Measurements from ENCODE around the gene MTCH2. TPM values are rescaled to one million over a fixed set of nuclear protein-coding genes. Genes with fewer than 3 reads are reported as not detected.

Gene MTCH2
- total and polyA plus RNA-seq, 7 donors = 75.2 to 152 (median 107) TPM

DNA sequence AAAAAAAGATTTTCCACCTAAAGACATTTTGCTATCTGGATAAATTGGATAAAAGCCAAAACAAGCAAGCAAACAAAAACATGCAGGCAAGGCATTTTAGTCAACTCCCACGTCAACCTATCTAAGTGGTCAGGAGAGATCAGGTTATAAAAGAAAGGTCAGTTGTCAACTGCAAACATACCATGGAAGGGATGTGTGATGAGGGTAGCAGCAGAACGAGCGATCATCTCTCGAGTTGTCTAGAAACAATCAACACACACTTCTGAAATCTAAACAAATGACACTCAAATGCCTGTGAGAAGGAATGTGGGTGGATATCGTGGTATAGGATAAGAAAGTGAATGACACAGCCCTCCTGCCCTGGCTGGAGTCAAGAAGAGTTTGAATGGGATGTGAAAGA is 10.9 kb downstream of the MTCH2 start:
- intact Hi-C loops (cut with DNase I) = no loop called here
- Histone ChIP-seq H3K27ac (no peak overlapping the region), H3K4me3 (no peak overlapping the region), H3K9me3 (no peaks in the 10 kb centered on the region), H3K27me3 (ENCODE audit: insufficient read depth in 3 of 3, low read length in 2 of 3) (no peaks in the 10 kb centered on the region), H3K4me1 (no peaks in the 10 kb centered on the region), H3K36me3 (ENCODE audit: insufficient read depth in 1 of 2, low read depth in 1 of 2) (peaks cover 18 to 99% of the 10 kb centered on the region in 2 donors)
- ATAC-seq (no peak), DNase-seq (no peak)
- TF ChIP-seq, protein P1, sequence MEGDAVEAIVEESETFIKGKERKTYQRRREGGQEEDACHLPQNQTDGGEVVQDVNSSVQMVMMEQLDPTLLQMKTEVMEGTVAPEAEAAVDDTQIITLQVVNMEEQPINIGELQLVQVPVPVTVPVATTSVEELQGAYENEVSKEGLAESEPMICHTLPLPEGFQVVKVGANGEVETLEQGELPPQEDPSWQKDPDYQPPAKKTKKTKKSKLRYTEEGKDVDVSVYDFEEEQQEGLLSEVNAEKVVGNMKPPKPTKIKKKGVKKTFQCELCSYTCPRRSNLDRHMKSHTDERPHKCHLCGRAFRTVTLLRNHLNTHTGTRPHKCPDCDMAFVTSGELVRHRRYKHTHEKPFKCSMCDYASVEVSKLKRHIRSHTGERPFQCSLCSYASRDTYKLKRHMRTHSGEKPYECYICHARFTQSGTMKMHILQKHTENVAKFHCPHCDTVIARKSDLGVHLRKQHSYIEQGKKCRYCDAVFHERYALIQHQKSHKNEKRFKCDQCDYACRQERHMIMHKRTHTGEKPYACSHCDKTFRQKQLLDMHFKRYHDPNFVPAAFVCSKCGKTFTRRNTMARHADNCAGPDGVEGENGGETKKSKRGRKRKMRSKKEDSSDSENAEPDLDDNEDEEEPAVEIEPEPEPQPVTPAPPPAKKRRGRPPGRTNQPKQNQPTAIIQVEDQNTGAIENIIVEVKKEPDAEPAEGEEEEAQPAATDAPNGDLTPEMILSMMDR (IDR thresholded peaks at IDR 0.05) = no peak
- WGBS, 3 donors = 76 to 84% (median 83%) methylated on average over 5 of the region's 5 CpGs

DNA sequence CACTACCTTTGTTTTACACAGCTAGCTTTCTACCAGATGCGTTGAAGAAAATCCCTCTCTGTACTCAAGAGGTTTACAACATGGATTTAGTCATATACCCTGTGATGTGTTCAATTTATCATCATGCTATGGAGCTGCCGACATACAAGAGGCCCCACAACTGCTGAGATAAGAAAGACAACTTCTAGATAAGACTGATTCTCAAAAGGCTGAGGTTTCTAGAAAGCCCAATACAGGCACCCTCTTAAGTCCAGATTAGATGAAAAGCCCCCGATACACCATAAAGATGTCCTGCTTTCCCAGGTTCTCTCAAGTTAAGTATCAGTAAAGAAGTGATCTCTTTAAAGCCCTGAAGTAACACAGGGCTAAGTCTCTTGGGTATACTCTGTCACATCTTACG is 14.3 kb downstream of the MTCH2 start:
- H3K27me3 ChIP-seq (ENCODE audit: insufficient read depth in 3 of 3, low read length in 2 of 3) = no peaks in the 10 kb centered on the region
- H3K36me3 ChIP-seq (ENCODE audit: insufficient read depth in 1 of 2, low read depth in 1 of 2) = peaks cover 21 to 100% of the 10 kb centered on the region in 2 donors
- intact Hi-C loops (cut with DNase I) = loop anchor here in 1 of 2 donors (5.0 kb wide), 1 partner anchor 104 kb away; no protein-coding TSS in a partner anchor
- DNase-seq (no peak), ATAC-seq (no peak)
- no peak overlapping the region for H3K27ac ChIP-seq
- TF ChIP-seq, protein P1 (IDR thresholded peaks at IDR 0.05) = no peak
- 94 to 96% (median 94%) methylated on average over 4 of the region's 4 CpGs for WGBS, 3 donors
- no peak overlapping the region for H3K4me3 ChIP-seq
- H3K9me3 ChIP-seq = no peaks in the 10 kb centered on the region
- H3K4me1 ChIP-seq = no peaks in the 10 kb centered on the region

DNA sequence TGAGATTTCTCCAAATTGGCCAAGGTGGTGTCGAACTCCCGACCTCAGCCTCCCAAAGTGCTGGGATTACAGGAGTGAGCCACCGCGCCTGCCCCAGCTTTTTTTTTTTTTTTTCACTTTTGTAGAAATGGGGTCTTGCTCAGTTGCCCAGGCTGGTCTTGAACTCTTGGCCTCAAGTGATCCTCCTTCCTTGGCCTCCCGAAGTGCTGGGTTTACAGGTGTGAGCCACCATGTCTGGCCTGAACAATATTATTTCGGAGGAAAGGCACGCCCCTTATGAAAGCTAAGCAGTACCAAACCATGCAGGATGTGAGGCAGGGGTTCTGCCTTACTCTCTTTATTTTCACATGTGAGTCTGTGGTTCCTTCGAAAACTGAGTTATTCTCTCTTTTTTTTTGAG is 16.1 kb downstream of the MTCH2 start:
- TF ChIP-seq, protein P1 (IDR thresholded peaks at IDR 0.05) = no peak
- WGBS, 3 donors = 96 to 99% (median 97%) methylated on average over 8 of the region's 8 CpGs
- Histone ChIP-seq H3K27me3 (ENCODE audit: insufficient read depth in 3 of 3, low read length in 2 of 3) (no peaks in the 10 kb centered on the region), H3K27ac (no peak overlapping the region), H3K36me3 (ENCODE audit: insufficient read depth in 1 of 2, low read depth in 1 of 2) (peaks cover 17 to 100% of the 10 kb centered on the region in 2 donors), H3K4me3 (no peak overlapping the region), H3K4me1 (no peaks in the 10 kb centered on the region), H3K9me3 (no peaks in the 10 kb centered on the region)
- ATAC-seq (no peak), DNase-seq (no peak)
- intact Hi-C loops (cut with DNase I) = loop anchor here in 1 of 2 donors (5.0 kb wide), 1 partner anchor 106 kb away; no protein-coding TSS in a partner anchor

DNA sequence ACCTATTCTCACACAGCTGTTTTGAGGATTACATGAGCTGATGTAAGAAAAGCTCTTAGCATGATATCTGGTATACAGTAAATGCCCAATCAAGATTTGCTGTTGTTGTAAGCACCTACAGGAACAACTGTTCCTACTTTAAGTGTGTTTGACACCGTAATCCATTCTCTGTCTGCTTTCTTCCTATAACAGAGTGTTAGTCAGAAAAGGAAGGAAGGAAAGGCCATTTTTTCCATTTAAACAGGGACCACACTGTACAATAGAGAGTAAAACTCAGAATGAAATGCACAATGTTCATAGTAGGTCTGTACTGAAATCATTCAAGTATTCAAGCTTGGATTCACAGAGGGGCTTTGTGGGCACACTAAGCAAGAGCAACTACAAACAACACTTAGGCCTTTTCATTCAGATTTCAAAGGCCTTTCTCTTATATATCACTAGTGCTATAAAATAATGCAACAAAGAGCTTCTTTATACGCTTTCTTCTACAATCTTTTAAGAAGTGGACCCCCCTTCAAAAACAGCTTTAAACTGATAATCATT is 21.5 kb downstream of the MTCH2 start:
- H3K36me3 ChIP-seq (ENCODE audit: insufficient read depth in 1 of 2, low read depth in 1 of 2) = peaks cover 8 to 100% of the 10 kb centered on the region in 2 donors

More for the DNA sequence above, 21.5 kb downstream of the MTCH2 start:
- WGBS, 3 donors = 80 to 89% (median 84%) methylated on average over 2 of the region's 2 CpGs
- no peaks in the 10 kb centered on the region for H3K9me3 ChIP-seq
- H3K4me3 ChIP-seq = no peak overlapping the region
- intact Hi-C loops (cut with DNase I) = no loop called here
- TF ChIP-seq, protein P1 (IDR thresholded peaks at IDR 0.05) = no peak
- DNase-seq (no peak), ATAC-seq (no peak)
- H3K27me3 ChIP-seq (ENCODE audit: insufficient read depth in 3 of 3, low read length in 2 of 3) = no peaks in the 10 kb centered on the region
- H3K4me1 ChIP-seq = no peaks in the 10 kb centered on the region
- H3K27ac ChIP-seq = no peak overlapping the region
